G401.6 (cell line): ENCODE measurements around the gene PDE1C.

Source experiments
- FAIRE-seq: peaks from 2 replicates; lab custom pipeline; 2012; peaks lifted over from hg19 to GRCh38; lab: Jason Lieb, UNC

The PDE1C gene

GRCh38 chr7:32074787-32075585, 4.8 kb upstream of the PDE1C start:
- no peak for FAIRE-seq

GRCh38 chr7:32073533-32073932, 3.3 kb upstream of the PDE1C start:
- FAIRE-seq = no peak

- no peak for FAIRE-seq
Measured at GRCh38 chr7:32072397-32072796, 2.2 kb upstream of the PDE1C start.

- no peak for FAIRE-seq
Measured at GRCh38 chr7:32071466-32072091, 1.4 kb upstream of the PDE1C start.

- no peak for FAIRE-seq
Measured at GRCh38 chr7:32070051-32070405, 179 bp downstream of the PDE1C start.

- FAIRE-seq = no peak
Measured at GRCh38 chr7:32069116-32069650, 1.0 kb downstream of the PDE1C start.

GRCh38 chr7:32068411-32069101, 1.7 kb downstream of the PDE1C start:
- FAIRE-seq = no peak

- no peak for FAIRE-seq
Measured at GRCh38 chr7:32066441-32066840, 3.8 kb downstream of the PDE1C start.

- FAIRE-seq = no peak
Measured at GRCh38 chr7:32063614-32064013, 6.6 kb downstream of the PDE1C start.

- FAIRE-seq = no peak
Measured at GRCh38 chr7:32062150-32062549, 8.1 kb downstream of the PDE1C start.

GRCh38 chr7:32061346-32061745, 8.9 kb downstream of the PDE1C start:
- FAIRE-seq = no peak

- no peak for FAIRE-seq
Measured at GRCh38 chr7:32059289-32060011, 10.8 kb downstream of the PDE1C start.

- no peak for FAIRE-seq
Measured at GRCh38 chr7:32058002-32058401, 12.2 kb downstream of the PDE1C start.

- FAIRE-seq = no peak
Measured at GRCh38 chr7:32056767-32057166, 13.4 kb downstream of the PDE1C start.

- no peak for FAIRE-seq
Measured at GRCh38 chr7:32053204-32053603, 17.0 kb downstream of the PDE1C start.

- no peak for FAIRE-seq
Measured at GRCh38 chr7:32051128-32051527, 19.1 kb downstream of the PDE1C start.

GRCh38 chr7:32049599-32049998, 20.6 kb downstream of the PDE1C start:
- no peak for FAIRE-seq

GRCh38 chr7:32048970-32049491, 21.2 kb downstream of the PDE1C start:
- no peak for FAIRE-seq

GRCh38 chr7:32047801-32048200, 22.4 kb downstream of the PDE1C start:
- FAIRE-seq = no peak

GRCh38 chr7:32047075-32047474, 23.1 kb downstream of the PDE1C start:
- FAIRE-seq = no peak

- no peak for FAIRE-seq
Measured at GRCh38 chr7:32045228-32045627, 25.0 kb downstream of the PDE1C start.

- no peak for FAIRE-seq
Measured at GRCh38 chr7:32044739-32045138, 25.5 kb downstream of the PDE1C start.
